A673 (cell line): Measurements from ENCODE around the gene MS4A10. TPM values are rescaled to one million over a fixed set of nuclear protein-coding genes. Genes with fewer than 3 reads are reported as not detected.

Experiments
- BruUV-seq: library from RNA; stranded (reverse); fragments of 400-500 nt; replicated peaks from 2 replicates; lab custom pipeline; 2021; lab: Mats Ljungman, UMichigan
- CTCF ChIA-PET: fragments of 300-600 bp; sonication (Branson Sonifier 250); formaldehyde crosslinking; loops from one replicate; lab custom pipeline; 2022; ENCODE audit warnings: antibody characterized with exemption; lab: Charles Lee
- POLR2A ChIA-PET: fragments of 300-600 bp; sonication (Branson Sonifier 250); formaldehyde crosslinking; loops from one replicate; lab custom pipeline; 2022; ENCODE audit warnings: antibody characterized with exemption; ENCODE audit not compliant: low non-redundant PET; lab: Charles Lee
- DNase-seq: peaks from one replicate; pipeline ENCODE4 v3.0.0-alpha.2; 2015; ENCODE audit warnings: low spot score
- H3K27ac ChIP-seq: fragments of 200-600 bp; sonication (generic); 2 replicates; pipeline ENCODE4 v1.5.1; 2016; ENCODE audit warnings: mixed run types, low read depth, mild to moderate bottlenecking, mixed read lengths, antibody characterized with exemption, low read length; ENCODE audit not compliant: poor library complexity, severe bottlenecking
- H3K27me3 ChIP-seq: fragments of 200-600 bp; sonication (generic); replicated peaks from 2 replicates; pipeline ENCODE4 v1.6.1; 2017; ENCODE audit warnings: mixed run types, low read depth, mild to moderate bottlenecking, mixed read lengths, antibody characterized with exemption, low read length; ENCODE audit not compliant: insufficient read depth, poor library complexity
- H3K36me3 ChIP-seq: fragments of 200-600 bp; sonication (generic); 2 replicates; pipeline ENCODE4 v1.6.1; 2016; ENCODE audit warnings: mixed run types, mild to moderate bottlenecking, mixed read lengths, antibody characterized with exemption, low read length; ENCODE audit not compliant: insufficient read depth, poor library complexity, severe bottlenecking
- H3K4me1 ChIP-seq: fragments of 200-600 bp; sonication (generic); 2 replicates; pipeline ENCODE4 v1.6.1; 2017; ENCODE audit warnings: mixed run types, mild to moderate bottlenecking, mixed read lengths, antibody characterized with exemption, low read length; ENCODE audit not compliant: insufficient read depth, poor library complexity, severe bottlenecking
- H3K4me3 ChIP-seq: fragments of 200-600 bp; sonication (generic); 2 replicates; pipeline ENCODE4 v1.5.1; 2016; ENCODE audit warnings: low read depth, mixed run types, mild to moderate bottlenecking, mixed read lengths, low read length; ENCODE audit not compliant: poor library complexity, severe bottlenecking
- H3K9me3 ChIP-seq: fragments of 200-600 bp; sonication (generic); 2 replicates; pipeline ENCODE4 v1.6.1; 2016; ENCODE audit warnings: mixed run types, low read depth, mild to moderate bottlenecking, mixed read lengths, antibody characterized with exemption, low read length; ENCODE audit not compliant: poor library complexity, severe bottlenecking
- EZH2 ChIP-seq: fragments of 200-600 bp; sonication (generic); IDR thresholded peaks from 2 replicates; pipeline ENCODE4 v1.6.1; 2017; ENCODE audit warnings: borderline replicate concordance, low read depth, mild to moderate bottlenecking, mixed read lengths, antibody characterized with exemption, low read length; ENCODE audit not compliant: poor library complexity, severe bottlenecking
- intact Hi-C: fragments of 100-400 bp; cut with micrococcal nuclease; formaldehyde crosslinking; loops from one replicate; pipeline ENCODE4 v1.10.0; 2022; ENCODE audit not compliant: unreplicated experiment
- total RNA-seq: library from RNA; stranded (reverse); gene quantifications from 2 replicates; pipeline ENCODE4 v1.2.3, GENCODE V29; 2021
- TF ChIP-seq, protein P1 (sequence below): fragments of 300-800, 200-600 bp; sonication (generic); conservative IDR thresholded peaks from 2 replicates; pipeline ENCODE4 v1.5.1; 2017; ENCODE audit warnings: low read depth, mild to moderate bottlenecking, antibody characterized with exemption, low read length, moderate library complexity, mixed read lengths

MS4A10 gene
- total RNA-seq, 1 experiment from 2014 or later = not detected

GRCh38 chr11:60809249-60809648 is 24.1 kb downstream of the MS4A10 start:
- H3K27ac ChIP-seq = no peak overlapping the region
- H3K4me3 ChIP-seq = no peak overlapping the region
- no peaks in the 10 kb centered on the region for H3K27me3 ChIP-seq
- no TSS peak for BruUV-seq
- POLR2A ChIA-PET = no interaction called here
- TF ChIP-seq, protein P1, sequence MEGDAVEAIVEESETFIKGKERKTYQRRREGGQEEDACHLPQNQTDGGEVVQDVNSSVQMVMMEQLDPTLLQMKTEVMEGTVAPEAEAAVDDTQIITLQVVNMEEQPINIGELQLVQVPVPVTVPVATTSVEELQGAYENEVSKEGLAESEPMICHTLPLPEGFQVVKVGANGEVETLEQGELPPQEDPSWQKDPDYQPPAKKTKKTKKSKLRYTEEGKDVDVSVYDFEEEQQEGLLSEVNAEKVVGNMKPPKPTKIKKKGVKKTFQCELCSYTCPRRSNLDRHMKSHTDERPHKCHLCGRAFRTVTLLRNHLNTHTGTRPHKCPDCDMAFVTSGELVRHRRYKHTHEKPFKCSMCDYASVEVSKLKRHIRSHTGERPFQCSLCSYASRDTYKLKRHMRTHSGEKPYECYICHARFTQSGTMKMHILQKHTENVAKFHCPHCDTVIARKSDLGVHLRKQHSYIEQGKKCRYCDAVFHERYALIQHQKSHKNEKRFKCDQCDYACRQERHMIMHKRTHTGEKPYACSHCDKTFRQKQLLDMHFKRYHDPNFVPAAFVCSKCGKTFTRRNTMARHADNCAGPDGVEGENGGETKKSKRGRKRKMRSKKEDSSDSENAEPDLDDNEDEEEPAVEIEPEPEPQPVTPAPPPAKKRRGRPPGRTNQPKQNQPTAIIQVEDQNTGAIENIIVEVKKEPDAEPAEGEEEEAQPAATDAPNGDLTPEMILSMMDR = no peak
- no peak for TF ChIP-seq EZH2
- H3K36me3 ChIP-seq = no peaks in the 10 kb centered on the region
- intact Hi-C loops = no loop called here
- CTCF ChIA-PET = no interaction called here
- H3K9me3 ChIP-seq = no peaks in the 10 kb centered on the region
- H3K4me1 ChIP-seq = no peaks in the 10 kb centered on the region
- DNase-seq = no peak

- H3K27ac ChIP-seq = no peak overlapping the region
- POLR2A ChIA-PET = no interaction called here
- H3K36me3 ChIP-seq = no peaks in the 10 kb centered on the region
- TF ChIP-seq EZH2 = no peak
- TF ChIP-seq, protein P1 = no peak
- H3K4me1 ChIP-seq = no peaks in the 10 kb centered on the region
- H3K4me3 ChIP-seq = no peak overlapping the region
- intact Hi-C loops = no loop called here
- CTCF ChIA-PET = no interaction called here
- no peak for DNase-seq
- BruUV-seq = no TSS peak
- H3K9me3 ChIP-seq = no peaks in the 10 kb centered on the region
- no peaks in the 10 kb centered on the region for H3K27me3 ChIP-seq
These were observed 24.6 kb downstream of the MS4A10 start for GRCh38 chr11:60809691-60810090.

DNA sequence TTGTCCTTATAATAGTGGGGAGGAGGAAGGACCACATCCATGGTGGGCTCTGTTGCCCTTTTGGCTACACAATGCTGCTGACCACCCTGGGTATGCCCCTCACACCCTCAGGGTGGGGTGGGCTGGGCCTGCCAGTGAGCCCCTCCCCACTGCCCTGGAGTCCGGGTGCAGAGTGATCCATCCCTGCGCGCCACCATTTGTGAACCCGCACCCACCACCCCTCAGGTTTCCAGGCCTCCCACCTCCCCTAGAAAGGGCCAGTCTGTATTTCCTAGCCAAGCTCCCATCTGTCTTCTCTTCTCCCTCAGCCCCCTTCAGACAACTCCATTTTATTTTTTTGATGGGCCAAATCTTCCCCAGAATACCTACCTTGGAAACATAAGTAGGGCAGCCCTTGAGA is 25.0 kb downstream of the MS4A10 start:
- intact Hi-C loops = no loop called here
- DNase-seq = no peak
- TF ChIP-seq EZH2 = no peak
- TF ChIP-seq, protein P1 = no peak
- ChIA-PET CTCF (no interaction called here), POLR2A (no interaction called here)
- no peaks in the 10 kb centered on the region for H3K27me3 ChIP-seq
- H3K9me3 ChIP-seq = no peaks in the 10 kb centered on the region
- H3K4me1 ChIP-seq = no peaks in the 10 kb centered on the region
- BruUV-seq = no TSS peak
- H3K4me3 ChIP-seq = no peak overlapping the region
- H3K27ac ChIP-seq = no peak overlapping the region
- no peaks in the 10 kb centered on the region for H3K36me3 ChIP-seq
